ENCODE measurements around the gene MARS1.
"Not testable (repeated sequence)": the region's sequence is repeated elsewhere in the genome, so short reads cannot be mapped to it uniquely, and the experiment has no call there.

Gene MARS1

GRCh38 chr12:57496822-57497221 lies 9.0 kb downstream of the MARS1 start:
- no peak for DNase-seq

DNA sequence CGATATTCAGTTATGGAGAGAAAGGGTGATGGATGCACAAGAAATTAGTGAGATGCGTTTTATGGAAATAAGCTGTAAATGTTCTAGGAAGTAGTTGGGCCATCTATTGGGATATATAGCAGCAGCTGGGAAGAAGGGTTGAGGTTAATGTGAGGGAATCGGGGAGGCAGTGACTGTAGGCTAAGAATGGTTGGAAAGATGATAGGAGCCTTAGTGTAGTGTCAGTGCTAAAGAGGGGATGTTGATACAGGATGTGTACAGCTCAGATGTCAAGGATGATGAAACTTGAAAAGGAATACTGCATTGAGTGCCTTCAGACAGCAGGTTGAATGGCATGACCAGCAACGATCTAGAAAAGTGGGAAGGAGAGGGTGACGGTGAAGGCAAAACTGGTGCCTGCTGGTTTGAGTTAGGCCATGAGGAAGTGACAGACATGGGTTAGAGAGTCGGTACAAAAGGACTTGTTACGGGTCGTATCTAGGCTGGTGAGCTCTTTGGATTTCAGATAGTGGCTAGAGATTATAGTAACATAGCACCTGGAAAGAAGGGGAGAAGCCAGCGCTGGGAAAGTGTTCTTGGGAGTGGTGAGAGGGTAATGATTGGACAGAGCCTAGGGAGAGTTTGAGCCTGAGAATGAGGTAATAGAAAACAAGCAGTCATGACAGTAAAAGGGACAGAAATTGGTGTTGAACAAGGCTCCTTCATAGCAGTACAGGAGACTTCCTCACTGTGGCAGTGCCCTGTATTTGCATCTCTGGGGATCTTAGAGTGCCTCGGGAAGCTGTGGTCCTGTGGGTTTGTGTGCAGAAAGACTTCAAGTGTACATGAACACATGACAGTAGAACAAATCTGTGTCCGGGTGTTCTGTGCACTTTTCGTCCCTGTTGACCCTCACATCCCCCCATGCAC lies 9.6 kb downstream of the MARS1 start:
- DNase-seq = no peak

GRCh38 chr12:57498132-57498502 lies 10.2 kb downstream of the MARS1 start:
- DNase-seq = no peak

DNA sequence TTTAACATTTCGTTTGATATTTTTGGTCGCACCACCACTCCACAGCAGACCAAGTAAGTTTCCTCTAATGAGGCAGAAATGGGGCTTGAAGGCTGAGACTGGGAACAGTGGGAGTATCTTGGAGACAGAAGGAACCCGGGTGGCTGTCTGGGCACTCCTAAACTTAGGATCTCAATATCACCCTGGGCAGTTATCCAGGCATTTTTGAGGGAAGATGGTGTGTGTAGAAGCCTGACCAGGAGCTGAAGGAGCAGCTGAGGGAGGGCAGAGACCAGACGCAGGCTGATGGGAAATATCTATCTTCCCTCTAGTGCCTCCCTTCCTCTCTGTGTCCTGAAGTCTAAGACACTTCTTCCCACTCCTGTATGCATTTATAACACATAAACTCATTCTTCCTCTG lies 10.7 kb downstream of the MARS1 start:
- DNase-seq = no peak

DNA sequence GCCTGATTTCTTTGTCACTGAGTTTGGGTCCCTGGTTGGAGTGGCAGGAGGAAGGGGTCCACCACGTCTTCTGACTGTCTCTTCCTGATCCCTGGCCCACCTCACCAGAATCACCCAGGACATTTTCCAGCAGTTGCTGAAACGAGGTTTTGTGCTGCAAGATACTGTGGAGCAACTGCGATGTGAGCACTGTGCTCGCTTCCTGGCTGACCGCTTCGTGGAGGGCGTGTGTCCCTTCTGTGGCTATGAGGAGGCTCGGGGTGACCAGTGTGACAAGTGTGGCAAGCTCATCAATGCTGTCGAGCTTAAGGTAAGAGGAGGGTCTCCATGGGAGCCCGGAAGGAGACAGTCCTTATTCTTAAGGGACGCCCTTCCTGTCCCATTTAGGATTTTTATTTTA lies 12.3 kb downstream of the MARS1 start:
- no peak for DNase-seq

DNA sequence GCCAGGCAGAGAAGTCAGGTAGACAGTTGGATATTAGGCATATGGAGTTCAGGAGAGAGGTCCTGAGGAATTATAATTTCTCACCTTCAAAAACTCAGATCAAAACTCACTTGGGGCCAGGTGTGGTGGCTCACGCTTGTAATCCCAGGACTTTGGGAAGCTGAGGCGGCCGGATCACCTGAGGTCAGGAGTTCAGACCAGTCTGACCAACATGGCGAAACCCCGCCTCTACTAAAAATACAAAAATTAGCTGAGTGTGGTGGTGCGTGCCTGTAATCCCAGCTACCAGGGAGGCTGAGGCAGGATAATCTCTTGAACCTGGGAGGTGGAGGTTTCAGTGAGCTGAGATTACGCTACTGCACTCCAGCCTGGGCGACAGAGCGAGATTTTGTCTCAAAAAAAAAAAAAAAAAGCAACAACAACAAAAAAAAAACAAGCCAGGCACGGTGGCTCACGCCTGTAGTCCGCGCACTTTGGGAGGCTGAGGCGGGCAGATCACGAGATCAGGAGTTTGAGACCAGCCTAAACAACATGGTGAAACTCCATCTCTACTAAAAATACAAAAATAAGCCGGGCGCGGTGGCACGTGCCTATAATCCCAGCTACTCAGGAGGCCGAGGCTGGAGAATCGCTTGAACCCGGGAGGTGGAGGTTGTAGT lies 14.6 kb downstream of the MARS1 start:
- DNase-seq = not testable (repeated sequence)

GRCh38 chr12:57506541-57506940 lies 18.7 kb downstream of the MARS1 start:
- not testable (repeated sequence) for DNase-seq

DNA sequence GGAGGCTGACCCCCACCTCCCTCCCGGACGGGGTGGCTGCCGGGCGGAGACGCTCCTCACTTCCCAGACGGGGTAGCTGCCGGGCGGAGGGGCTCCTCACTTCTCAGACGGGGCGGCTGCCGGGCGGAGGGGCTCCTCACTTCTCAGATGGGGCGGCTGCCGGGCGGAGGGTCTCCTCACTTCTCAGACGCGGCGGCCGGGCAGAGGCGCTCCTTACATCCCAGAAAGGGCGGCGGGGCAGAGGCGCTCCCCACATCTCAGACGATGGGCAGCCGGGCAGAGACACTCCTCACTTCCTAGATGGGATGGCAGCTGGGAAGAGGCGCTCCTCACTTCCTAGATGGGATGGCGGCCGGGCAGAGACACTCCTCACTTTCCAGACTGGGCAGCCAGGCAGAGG lies 19.9 kb downstream of the MARS1 start:
- not testable (repeated sequence) for DNase-seq

GRCh38 chr12:57511161-57511560 lies 23.3 kb downstream of the MARS1 start:
- DNase-seq = no peak

DNA sequence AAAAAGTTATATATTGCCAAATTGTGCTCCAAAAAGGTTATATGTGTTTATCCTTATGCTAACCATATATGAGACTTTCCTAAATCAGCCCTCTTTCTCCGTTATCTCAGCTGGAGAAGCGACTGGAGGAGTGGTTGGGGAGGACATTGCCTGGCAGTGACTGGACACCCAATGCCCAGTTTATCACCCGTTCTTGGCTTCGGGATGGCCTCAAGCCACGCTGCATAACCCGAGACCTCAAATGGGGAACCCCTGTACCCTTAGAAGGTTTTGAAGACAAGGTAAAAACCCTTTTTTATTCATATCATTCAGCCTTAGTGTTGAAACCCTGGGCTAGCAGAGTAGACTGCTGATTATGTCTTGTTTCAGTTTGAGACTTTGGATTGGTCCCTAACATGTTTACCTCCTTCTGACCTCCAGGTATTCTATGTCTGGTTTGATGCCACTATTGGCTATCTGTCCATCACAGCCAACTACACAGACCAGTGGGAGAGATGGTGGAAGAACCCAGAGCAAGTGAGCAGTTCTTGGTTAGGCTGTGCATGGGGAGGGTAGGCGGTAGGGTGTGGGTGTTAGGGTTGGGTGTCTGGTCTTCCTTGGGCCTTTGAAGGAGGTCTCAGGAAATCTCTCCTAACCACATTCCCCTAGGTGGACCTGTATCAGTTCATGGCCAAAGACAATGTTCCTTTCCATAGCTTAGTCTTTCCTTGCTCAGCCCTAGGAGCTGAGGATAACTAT lies 23.9 kb downstream of the MARS1 start:
- no peak for DNase-seq

GRCh38 chr12:57512665-57513064 lies 24.8 kb downstream of the MARS1 start:
- DNase-seq = no peak

DNA sequence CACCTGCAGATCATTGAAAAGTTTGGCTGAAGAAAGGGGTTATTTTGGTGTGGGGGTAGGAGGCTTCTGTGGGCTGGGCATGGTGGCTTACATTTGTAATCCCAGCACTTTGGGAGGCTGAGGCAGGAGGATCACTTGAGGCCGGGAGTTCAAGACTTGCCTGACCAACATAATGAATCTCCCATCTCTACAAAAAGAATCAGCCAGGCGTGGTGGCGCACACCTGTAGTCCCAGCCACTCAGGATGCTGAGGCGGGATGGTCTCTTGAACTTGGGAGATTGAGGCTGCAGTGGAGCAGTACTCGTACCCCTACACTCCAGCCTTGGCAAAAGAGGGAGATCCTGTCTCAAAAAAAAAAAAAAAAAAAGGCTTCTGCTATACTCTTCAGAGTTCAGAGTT lies 25.4 kb downstream of the MARS1 start:
- no peak for DNase-seq

- not testable (repeated sequence) for DNase-seq
Observed at GRCh38 chr12:57513677-57514076, 25.8 kb downstream of the MARS1 start.

DNA sequence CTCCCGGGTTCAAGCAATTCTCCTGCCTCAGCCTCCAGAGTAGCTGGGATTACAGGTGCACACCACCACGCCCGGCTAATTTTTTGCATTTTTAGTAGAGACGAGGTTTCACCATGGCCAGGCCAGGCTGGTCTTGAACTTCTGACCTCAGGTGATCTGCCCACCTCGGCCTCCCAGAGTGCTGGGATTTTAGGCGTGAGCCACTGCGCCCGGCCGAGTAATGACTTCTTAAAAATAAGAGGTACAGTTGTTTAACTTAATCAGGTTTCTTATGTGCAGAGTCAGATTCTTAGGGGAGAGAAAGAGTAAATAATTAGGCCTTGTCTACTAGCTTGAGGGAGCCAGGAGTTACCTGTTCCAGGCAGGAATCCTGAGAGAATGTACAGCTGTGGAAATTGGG lies 26.4 kb downstream of the MARS1 start:
- not testable (repeated sequence) for DNase-seq

DNA sequence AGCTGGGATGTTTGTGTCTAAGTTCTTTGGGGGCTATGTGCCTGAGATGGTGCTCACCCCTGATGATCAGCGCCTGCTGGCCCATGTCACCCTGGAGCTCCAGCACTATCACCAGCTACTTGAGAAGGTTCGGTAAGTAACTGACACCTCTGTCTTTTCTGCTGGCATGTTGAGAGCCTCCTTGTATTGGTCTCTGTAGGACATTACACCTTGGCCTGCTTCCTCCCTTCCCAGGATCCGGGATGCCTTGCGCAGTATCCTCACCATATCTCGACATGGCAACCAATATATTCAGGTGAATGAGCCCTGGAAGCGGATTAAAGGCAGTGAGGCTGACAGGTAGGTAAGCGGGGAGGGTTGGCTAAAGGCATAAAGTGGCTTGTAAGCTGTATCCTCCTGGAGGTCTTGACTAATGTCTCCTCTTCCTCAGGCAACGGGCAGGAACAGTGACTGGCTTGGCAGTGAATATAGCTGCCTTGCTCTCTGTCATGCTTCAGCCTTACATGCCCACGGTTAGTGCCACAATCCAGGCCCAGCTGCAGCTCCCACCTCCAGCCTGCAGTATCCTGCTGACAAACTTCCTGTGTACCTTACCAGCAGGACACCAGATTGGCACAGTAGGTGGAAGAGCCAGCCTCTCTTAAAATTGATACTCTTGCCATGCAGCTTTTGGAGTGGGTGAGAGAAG lies 27.0 kb downstream of the MARS1 start:
- DNase-seq = no peak

DNA sequence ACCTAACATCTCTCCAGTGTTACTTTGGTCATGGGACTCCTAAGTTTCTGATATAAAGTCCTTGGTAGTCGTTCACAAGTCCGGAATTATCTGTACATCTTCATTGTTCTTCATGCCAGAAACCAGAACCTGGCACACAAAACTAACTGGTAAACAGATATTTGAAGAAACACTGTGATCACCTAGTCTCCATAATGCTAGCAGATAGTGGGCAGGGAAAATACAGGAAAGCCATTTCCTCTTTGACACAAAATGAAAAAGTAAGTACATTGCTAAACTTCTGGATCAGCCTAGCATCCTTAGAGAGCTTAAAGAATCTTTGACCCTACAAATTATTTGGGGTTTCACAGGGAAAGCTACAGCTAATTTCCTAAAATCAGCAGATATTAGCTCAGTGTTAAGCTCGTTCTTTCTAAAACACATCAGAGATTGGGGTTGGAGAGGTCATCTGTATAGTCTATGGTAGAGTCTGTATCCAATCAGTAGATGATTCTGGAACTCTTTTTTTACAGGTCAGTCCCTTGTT lies 27.6 kb downstream of the MARS1 start:
- no peak for DNase-seq

DNA sequence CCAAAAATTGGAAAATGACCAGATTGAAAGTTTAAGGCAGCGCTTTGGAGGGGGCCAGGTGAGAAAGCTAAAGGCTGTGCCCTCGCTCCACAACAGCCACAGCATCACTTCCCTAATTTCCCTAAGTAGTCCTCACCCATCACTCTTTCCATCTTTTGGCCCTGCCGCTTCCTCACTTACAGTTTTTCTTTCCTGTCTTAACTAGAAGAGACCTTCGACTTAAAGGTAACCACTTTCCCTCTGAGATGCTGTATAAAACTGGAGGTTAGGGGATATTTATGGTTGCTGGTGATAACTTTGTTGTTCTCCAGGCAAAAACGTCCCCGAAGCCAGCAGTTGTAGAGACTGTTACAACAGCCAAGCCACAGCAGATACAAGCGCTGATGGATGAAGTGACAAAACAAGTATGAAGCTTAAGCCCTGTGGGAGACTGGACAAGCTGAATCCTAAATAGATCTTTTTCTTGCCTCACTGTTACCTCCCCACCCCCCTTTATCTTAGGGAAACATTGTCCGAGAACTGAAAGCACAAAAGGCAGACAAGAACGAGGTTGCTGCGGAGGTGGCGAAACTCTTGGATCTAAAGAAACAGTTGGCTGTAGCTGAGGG lies 28.2 kb downstream of the MARS1 start:
- no peak for DNase-seq

- DNase-seq = no peak
Observed at GRCh38 chr12:57516617-57517153, 28.8 kb downstream of the MARS1 start.

DNA sequence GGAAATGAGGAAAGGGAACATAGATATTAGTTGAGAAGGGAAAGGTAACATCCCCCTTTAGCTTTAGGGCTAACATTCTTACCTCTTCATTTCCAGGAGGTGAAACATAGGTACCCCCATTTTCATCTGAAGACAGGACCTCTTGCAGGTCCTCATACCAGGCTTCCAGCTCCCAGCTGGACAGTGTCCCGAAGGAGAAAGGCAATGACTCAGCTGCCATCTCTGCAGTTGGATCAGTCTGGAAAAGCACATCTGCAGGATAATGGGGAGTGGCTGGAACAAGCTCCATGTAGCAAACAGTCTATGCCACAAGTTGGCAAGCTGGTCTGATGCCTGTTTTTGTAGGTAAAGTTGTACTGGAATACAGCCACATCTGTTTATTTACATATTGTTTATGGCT lies 29.3 kb downstream of the MARS1 start:
- DNase-seq = no peak

- not testable (repeated sequence) for DNase-seq
Observed at GRCh38 chr12:57517718-57518117, 29.9 kb downstream of the MARS1 start.

GRCh38 chr12:57518176-57518919 lies 30.5 kb downstream of the MARS1 start:
- DNase-seq = no peak

Data from DMS79 treated with DMSO at 0.1 percent for 48 hours (cell line).